Measurements from ENCODE around the gene SUPT6H.
"Not testable (repeated sequence)": the region's sequence is repeated elsewhere in the genome, so short reads cannot be mapped to it uniquely, and the experiment has no call there.

SUPT6H gene

DNA sequence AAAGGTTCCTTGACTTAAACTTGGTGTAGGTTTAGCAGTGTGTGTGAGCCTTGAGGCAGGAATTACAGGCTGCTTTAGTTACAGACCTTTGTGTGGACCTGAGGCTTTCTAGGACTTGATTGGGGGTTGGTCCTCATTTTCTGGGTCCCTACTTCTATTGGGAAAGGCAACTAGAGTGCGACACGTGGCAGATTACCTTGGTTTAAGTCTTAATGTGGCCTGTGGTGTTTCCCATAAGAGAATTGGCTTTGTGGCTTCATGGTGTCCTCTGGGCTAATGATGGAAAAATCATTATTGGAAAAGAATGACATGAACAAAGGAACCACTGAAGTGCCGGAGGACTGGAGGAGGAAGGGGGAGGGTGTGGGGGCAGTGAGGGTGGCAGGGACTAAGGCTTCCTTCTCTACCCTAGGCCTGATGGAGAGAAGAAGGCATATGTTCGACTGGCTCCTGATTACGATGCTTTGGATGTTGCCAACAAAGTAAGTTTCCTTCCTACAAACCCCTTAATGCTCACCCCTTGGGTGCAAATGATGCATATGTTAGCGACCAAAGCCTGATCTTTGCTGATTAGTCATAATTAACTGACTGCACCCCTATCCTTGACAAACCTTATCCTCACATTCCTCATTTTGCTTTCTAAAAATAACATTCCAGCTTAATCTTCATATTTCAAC, 61.3 kb downstream of the SUPT6H start:
- no peak overlapping the region for H3K4me3 ChIP-seq (ENCODE audit: low read depth, low read length)
- H4K91ac ChIP-seq (ENCODE audit: low read depth, low read length) = no peak overlapping the region
- H2BK12ac ChIP-seq (ENCODE audit: low read length) = no peak overlapping the region
- no peak overlapping the region for H4K8ac ChIP-seq (ENCODE audit: low read depth, low read length)
- H3K4ac ChIP-seq (ENCODE audit: low read depth, low read length) = no peak overlapping the region
- WGBS (ENCODE audit: extremely low coverage, insufficient coverage, insufficient read length) = no CpG with 5 or more reads among the region's 6 CpGs
- H3K79me1 ChIP-seq (ENCODE audit: low read length) = peaks cover 37% of the 10 kb centered on the region
- no peaks in the 10 kb centered on the region for H3K27me3 ChIP-seq (ENCODE audit: insufficient read depth, low read length)
- no peak overlapping the region for H3K4me2 ChIP-seq (ENCODE audit: low read length)
- H2BK120ac ChIP-seq (ENCODE audit: insufficient read depth, low read length, poor library complexity) = no peak overlapping the region
- H2AK5ac ChIP-seq (ENCODE audit: low read length) = no peak overlapping the region
- peaks cover 27 to 36% of the 10 kb centered on the region in 2 experiments for H3K36me3 ChIP-seq (ENCODE audit: control insufficient read depth in 1 of 2, insufficient read depth in 2 of 2, low read length in 2 of 2)
- H3K18ac ChIP-seq (ENCODE audit: low read length) = no peak overlapping the region
- H4K12ac ChIP-seq (ENCODE audit: low read depth, low read length) = no peak overlapping the region
- no peak for DNase-seq
- H3K9ac ChIP-seq (ENCODE audit: low read length) = no peak overlapping the region
- no peak overlapping the region for H3K14ac ChIP-seq (ENCODE audit: low read length)
- peaks cover 21% of the 10 kb centered on the region for H3K79me2 ChIP-seq (ENCODE audit: control insufficient read depth, insufficient read depth, low read length, poor library complexity)
- peaks cover 16 to 23% of the 10 kb centered on the region in 2 experiments for H3K4me1 ChIP-seq (ENCODE audit: control insufficient read depth in 1 of 2, insufficient read depth in 2 of 2, low read length in 2 of 2)
- no peak overlapping the region for H3K27ac ChIP-seq (ENCODE audit: low read depth, low read length)
- no peaks in the 10 kb centered on the region for H3K9me3 ChIP-seq (ENCODE audit: insufficient read depth, low read depth, low read length)
- H3K23ac ChIP-seq (ENCODE audit: low read length) = no peak overlapping the region
- H2AFZ ChIP-seq (ENCODE audit: insufficient read depth, low read length, poor library complexity) = no peak overlapping the region
- H2BK5ac ChIP-seq (ENCODE audit: low read depth, low read length, poor library complexity) = no peak overlapping the region

- not testable (repeated sequence) for H3K23ac ChIP-seq (ENCODE audit: low read length); H3K4me3 ChIP-seq (ENCODE audit: low read depth, low read length); H4K12ac ChIP-seq (ENCODE audit: low read depth, low read length); H3K4ac ChIP-seq (ENCODE audit: low read depth, low read length); H2BK12ac ChIP-seq (ENCODE audit: low read length); H3K9me3 ChIP-seq (ENCODE audit: insufficient read depth, low read depth, low read length); H2AFZ ChIP-seq (ENCODE audit: insufficient read depth, low read length, poor library complexity); H3K18ac ChIP-seq (ENCODE audit: low read length); H2BK5ac ChIP-seq (ENCODE audit: low read depth, low read length, poor library complexity); H4K91ac ChIP-seq (ENCODE audit: low read depth, low read length); H3K14ac ChIP-seq (ENCODE audit: low read length); H2AK5ac ChIP-seq (ENCODE audit: low read length); H3K27me3 ChIP-seq (ENCODE audit: insufficient read depth, low read length); H4K8ac ChIP-seq (ENCODE audit: low read depth, low read length); H2BK120ac ChIP-seq (ENCODE audit: insufficient read depth, low read length, poor library complexity)
- Histone ChIP-seq H3K9ac (ENCODE audit: low read length) (peak overlapping the region; percentile 39), H3K36me3 (ENCODE audit: control insufficient read depth in 1 of 2, insufficient read depth in 2 of 2, low read length in 2 of 2) (peaks cover 27 to 36% of the 10 kb centered on the region in 2 experiments), H3K27ac (ENCODE audit: low read depth, low read length) (peak overlapping the region; percentile 1), H3K79me2 (ENCODE audit: control insufficient read depth, insufficient read depth, low read length, poor library complexity) (peaks cover 23% of the 10 kb centered on the region), H3K4me1 (ENCODE audit: control insufficient read depth in 1 of 2, insufficient read depth in 2 of 2, low read length in 2 of 2) (peaks cover 16 to 20% of the 10 kb centered on the region in 2 experiments), H3K4me2 (ENCODE audit: low read length) (peak overlapping the region; percentile 85), H3K79me1 (ENCODE audit: low read length) (peaks cover 37% of the 10 kb centered on the region)
- WGBS (ENCODE audit: extremely low coverage, insufficient coverage, insufficient read length) = no CpG with 5 or more reads among the region's 4 CpGs
- DNase-seq = peak; percentile 19 to 65
Observed at GRCh38 chr17:28723836-28724499, 62.0 kb downstream of the SUPT6H start.

GRCh38 chr17:28724500-28725165, 62.6 kb downstream of the SUPT6H start:
- H2BK120ac ChIP-seq (ENCODE audit: insufficient read depth, low read length, poor library complexity) = no peak overlapping the region
- H3K27me3 ChIP-seq (ENCODE audit: insufficient read depth, low read length) = no peaks in the 10 kb centered on the region
- no peak overlapping the region for H2BK5ac ChIP-seq (ENCODE audit: low read depth, low read length, poor library complexity)
- peaks cover 27 to 36% of the 10 kb centered on the region in 2 experiments for H3K36me3 ChIP-seq (ENCODE audit: control insufficient read depth in 1 of 2, insufficient read depth in 2 of 2, low read length in 2 of 2)
- peak overlapping the region; percentile 75 for H3K4me3 ChIP-seq (ENCODE audit: low read depth, low read length)
- H4K12ac ChIP-seq (ENCODE audit: low read depth, low read length) = no peak overlapping the region
- no peak overlapping the region for H3K14ac ChIP-seq (ENCODE audit: low read length)
- no peak overlapping the region for H3K18ac ChIP-seq (ENCODE audit: low read length)
- no peaks in the 10 kb centered on the region for H3K9me3 ChIP-seq (ENCODE audit: insufficient read depth, low read depth, low read length)
- H3K4me1 ChIP-seq (ENCODE audit: control insufficient read depth in 1 of 2, insufficient read depth in 2 of 2, low read length in 2 of 2) = peaks cover 16 to 17% of the 10 kb centered on the region in 2 experiments
- WGBS (ENCODE audit: extremely low coverage, insufficient coverage, insufficient read length) = no CpG with 5 or more reads among the region's 10 CpGs
- peak overlapping the region; percentile 91 for H3K27ac ChIP-seq (ENCODE audit: low read depth, low read length)
- peak overlapping the region; percentile 85 for H3K4me2 ChIP-seq (ENCODE audit: low read length)
- no peak overlapping the region for H2AFZ ChIP-seq (ENCODE audit: insufficient read depth, low read length, poor library complexity)
- H2AK5ac ChIP-seq (ENCODE audit: low read length) = no peak overlapping the region
- peaks cover 33% of the 10 kb centered on the region for H3K79me1 ChIP-seq (ENCODE audit: low read length)
- peaks cover 23% of the 10 kb centered on the region for H3K79me2 ChIP-seq (ENCODE audit: control insufficient read depth, insufficient read depth, low read length, poor library complexity)
- H4K91ac ChIP-seq (ENCODE audit: low read depth, low read length) = no peak overlapping the region
- no peak overlapping the region for H4K8ac ChIP-seq (ENCODE audit: low read depth, low read length)
- no peak overlapping the region for H3K4ac ChIP-seq (ENCODE audit: low read depth, low read length)
- DNase-seq = no peak
- H3K23ac ChIP-seq (ENCODE audit: low read length) = no peak overlapping the region
- peak overlapping the region; percentile 39 for H3K9ac ChIP-seq (ENCODE audit: low read length)
- H2BK12ac ChIP-seq (ENCODE audit: low read length) = no peak overlapping the region

DNA sequence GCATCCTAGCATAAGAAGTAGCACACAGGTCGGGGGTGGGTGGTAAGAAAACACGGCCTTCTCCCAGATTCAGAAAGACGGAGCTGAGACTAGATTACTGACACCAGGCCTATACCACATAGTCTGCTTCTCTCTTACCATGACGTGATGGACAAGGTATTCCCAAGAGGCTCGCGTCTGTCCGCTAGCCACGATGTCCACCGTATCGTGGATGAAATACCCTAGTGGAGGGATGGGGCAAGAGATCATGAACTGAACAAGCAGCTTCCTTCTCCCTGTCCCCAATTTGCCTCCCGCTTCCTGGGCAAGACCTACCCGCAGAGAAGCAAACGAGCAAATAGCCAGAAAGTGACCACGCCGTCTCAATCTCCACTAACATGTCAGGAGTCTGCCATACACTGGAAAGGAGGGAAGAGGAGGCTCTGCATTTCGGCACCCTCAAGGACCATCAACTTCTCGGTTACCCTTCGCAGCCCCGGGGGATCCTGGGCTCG, 63.2 kb downstream of the SUPT6H start:
- Histone ChIP-seq H2BK120ac (ENCODE audit: insufficient read depth, low read length, poor library complexity) (no peak overlapping the region), H3K4me3 (ENCODE audit: low read depth, low read length) (peak overlapping the region; percentile 75), H2BK5ac (ENCODE audit: low read depth, low read length, poor library complexity) (peak overlapping the region; percentile 20), H3K27me3 (ENCODE audit: insufficient read depth, low read length) (no peaks in the 10 kb centered on the region), H3K27ac (ENCODE audit: low read depth, low read length) (peak overlapping the region; percentile 91), H3K36me3 (ENCODE audit: control insufficient read depth in 1 of 2, insufficient read depth in 2 of 2, low read length in 2 of 2) (peaks cover 27 to 36% of the 10 kb centered on the region in 2 experiments), H2AK5ac (ENCODE audit: low read length) (peak overlapping the region; percentile 16), H3K9me3 (ENCODE audit: insufficient read depth, low read depth, low read length) (no peaks in the 10 kb centered on the region), H3K4me1 (ENCODE audit: control insufficient read depth in 1 of 2, insufficient read depth in 2 of 2, low read length in 2 of 2) (peaks cover 16 to 17% of the 10 kb centered on the region in 2 experiments), H3K4ac (ENCODE audit: low read depth, low read length) (no peak overlapping the region), H3K4me2 (ENCODE audit: low read length) (peak overlapping the region; percentile 85), H3K9ac (ENCODE audit: low read length) (peak overlapping the region; percentile 8), H3K79me2 (ENCODE audit: control insufficient read depth, insufficient read depth, low read length, poor library complexity) (peaks cover 19% of the 10 kb centered on the region), H4K91ac (ENCODE audit: low read depth, low read length) (peak overlapping the region; percentile 95), H2AFZ (ENCODE audit: insufficient read depth, low read length, poor library complexity) (peak overlapping the region; percentile 19), H3K14ac (ENCODE audit: low read length) (no peak overlapping the region), H4K8ac (ENCODE audit: low read depth, low read length) (no peak overlapping the region), H3K23ac (ENCODE audit: low read length) (no peak overlapping the region), H3K79me1 (ENCODE audit: low read length) (peaks cover 29% of the 10 kb centered on the region), H3K18ac (ENCODE audit: low read length) (peak overlapping the region; percentile 97), H2BK12ac (ENCODE audit: low read length) (no peak overlapping the region), H4K12ac (ENCODE audit: low read depth, low read length) (no peak overlapping the region)
- no CpG with 5 or more reads among the region's 20 CpGs for WGBS (ENCODE audit: extremely low coverage, insufficient coverage, insufficient read length)
- DNase-seq = peak; percentile 71 to 81
